DOHH2 (cell line): ENCODE results near the gene AAGAB.

Source experiments
- H3F3A ChIP-seq: fragments of 200-600 bp; sonication (generic), shearing (Covaris generic); 2 replicates; pipeline ENCODE4 v1.6.0; 2016; ENCODE audit warnings: antibody characterized with exemption, mild to moderate bottlenecking; ENCODE audit not compliant: control insufficient read depth, insufficient read depth
- H3K27ac ChIP-seq: fragments of 200-600 bp; sonication (generic); 2 replicates; pipeline ENCODE4 v1.5.1; 2014; ENCODE audit warnings: low read depth, mild to moderate bottlenecking, low read length, moderate library complexity
- H3K27me3 ChIP-seq: fragments of 200-600 bp; sonication (generic); 2 replicates; pipeline ENCODE4 v1.6.1; 2014; ENCODE audit warnings: mild to moderate bottlenecking, low read length, mixed read lengths; ENCODE audit not compliant: control insufficient read depth
- H3K36me3 ChIP-seq: fragments of 200-600 bp; sonication (generic); 2 replicates; pipeline ENCODE4 v1.6.1; 2014; ENCODE audit warnings: mild to moderate bottlenecking, low read length, moderate library complexity, mixed read lengths; ENCODE audit not compliant: control insufficient read depth
- H3K4me1 ChIP-seq: fragments of 200-600 bp; sonication (generic); 2 replicates; pipeline ENCODE4 v1.6.1; 2014; ENCODE audit warnings: mild to moderate bottlenecking, low read length, mixed read lengths; ENCODE audit not compliant: control insufficient read depth
- H3K4me2 ChIP-seq: fragments of 200-600 bp; sonication (generic); 2 replicates; pipeline ENCODE4 v1.6.0; 2014; ENCODE audit warnings: mild to moderate bottlenecking, low read length, moderate library complexity
- H3K4me3 ChIP-seq: fragments of 200-600 bp; sonication (generic); 2 replicates; pipeline ENCODE4 v1.5.1; 2014; ENCODE audit warnings: mild to moderate bottlenecking, low read length, mixed read lengths
- H3K79me2 ChIP-seq: fragments of 200-600 bp; sonication (generic); 2 replicates; pipeline ENCODE4 v1.6.1; 2014; ENCODE audit warnings: mild to moderate bottlenecking, low read length, mixed read lengths; ENCODE audit not compliant: control insufficient read depth
- H3K9me2 ChIP-seq: fragments of 200-600 bp; sonication (generic); replicated peaks from 2 replicates; pipeline ENCODE4 v1.6.1; 2014; ENCODE audit warnings: mild to moderate bottlenecking, low read length, mixed read lengths; ENCODE audit not compliant: control insufficient read depth
- H3K9me3 ChIP-seq: fragments of 200-600 bp; sonication (generic); 2 replicates; pipeline ENCODE4 v1.6.1; 2014; ENCODE audit warnings: antibody characterized with exemption, low read length, mixed read lengths; ENCODE audit not compliant: control insufficient read depth, insufficient read depth
- H4K20me1 ChIP-seq: fragments of 200-600 bp; sonication (generic); 2 replicates; pipeline ENCODE4 v1.6.0; 2014; ENCODE audit warnings: low read depth, mild to moderate bottlenecking, antibody characterized with exemption, low read length, moderate library complexity; ENCODE audit not compliant: control insufficient read depth, insufficient read depth
- CTCF ChIP-seq: fragments of 200-600 bp; sonication (generic); IDR thresholded peaks from one replicate; pipeline ENCODE4 v1.5.1; 2014; ENCODE audit warnings: antibody characterized with exemption, mild to moderate bottlenecking, low read depth, low read length; ENCODE audit not compliant: poor library complexity, severe bottlenecking
- EZH2phosphoT487 ChIP-seq: fragments of 200-600 bp; sonication (generic); IDR thresholded peaks from 2 replicates; pipeline ENCODE4 v1.6.1; 2017; ENCODE audit warnings: borderline replicate concordance, mild to moderate bottlenecking, antibody characterized with exemption, low read length, moderate library complexity, mixed read lengths

AAGAB gene

GRCh38 chr15:67240235-67241131, 14.0 kb downstream of the AAGAB start:
- Histone ChIP-seq H3K27me3 (no peaks in the 10 kb centered on the region), H3K36me3 (peaks cover 10% of the 10 kb centered on the region), H3K27ac (no peak overlapping the region), H4K20me1 (peaks cover 11% of the 10 kb centered on the region; the same call in 1 of the 2 replicates), H3K79me2 (peaks cover 81% of the 10 kb centered on the region), H3K9me2 (no peaks in the 10 kb centered on the region), H3K9me3 (no peaks in the 10 kb centered on the region), H3K4me3 (no peak overlapping the region), H3K4me1 (peaks cover 33% of the 10 kb centered on the region), H3F3A (no peaks in the 10 kb centered on the region), H3K4me2 (peak overlapping the region; percentile 25; the same call in 1 of the 2 replicates)
- TF ChIP-seq CTCF (peak; percentile 58), EZH2phosphoT487 (no peak)

DNA sequence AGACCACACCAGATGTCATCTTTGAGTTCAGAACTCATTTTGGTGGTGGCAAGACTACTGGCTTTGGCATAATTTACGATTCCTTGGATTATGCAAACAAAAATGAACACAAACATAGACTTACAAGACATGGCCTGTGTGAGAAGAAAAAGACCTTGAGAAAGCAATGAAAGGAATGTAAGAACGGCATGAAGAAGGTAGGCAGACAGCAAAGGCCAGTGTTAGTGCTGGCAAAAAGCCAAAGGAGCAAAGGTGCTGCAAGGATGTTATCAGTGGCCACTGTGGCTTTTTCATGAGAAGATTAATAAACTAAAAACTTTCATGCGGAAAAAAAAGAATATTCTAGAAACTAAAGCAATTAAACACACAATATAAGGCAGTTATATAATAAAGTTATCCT, 21.9 kb downstream of the AAGAB start:
- Histone ChIP-seq H3F3A (no peaks in the 10 kb centered on the region), H3K9me2 (no peaks in the 10 kb centered on the region), H3K4me2 (no peak overlapping the region), H3K9me3 (no peaks in the 10 kb centered on the region), H4K20me1 (0 out of 2 replicates have a peak, but pooled peaks cover 2% of the 10 kb centered on the region), H3K36me3 (peaks cover 60% of the 10 kb centered on the region), H3K79me2 (peaks cover 6% of the 10 kb centered on the region), H3K27me3 (no peaks in the 10 kb centered on the region), H3K4me1 (peaks cover 14% of the 10 kb centered on the region), H3K27ac (no peak overlapping the region), H3K4me3 (no peak overlapping the region)
- TF ChIP-seq EZH2phosphoT487: no peak
- TF ChIP-seq CTCF: no peak

DNA sequence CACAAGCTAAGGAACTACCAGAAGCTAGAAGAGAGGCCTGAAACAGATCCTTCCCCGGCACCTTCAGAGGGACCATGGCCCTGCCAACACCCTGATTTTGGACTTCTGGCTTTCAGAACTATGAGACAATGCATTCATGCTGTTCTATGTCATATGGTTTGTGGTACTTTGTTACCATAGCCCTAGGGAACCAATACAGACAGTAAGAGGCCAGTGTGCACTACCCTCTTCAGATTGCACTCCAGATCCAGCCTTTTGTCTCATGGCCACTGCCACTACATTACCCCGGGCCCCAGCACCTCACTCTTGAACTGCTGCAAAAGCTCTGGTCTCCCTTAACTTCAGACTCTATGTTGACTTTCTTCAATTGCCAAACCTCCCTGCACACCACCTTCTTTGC, 24.0 kb downstream of the AAGAB start:
- Histone ChIP-seq H3K4me3 (no peak overlapping the region), H3K36me3 (peaks cover 69% of the 10 kb centered on the region), H3K27me3 (no peaks in the 10 kb centered on the region), H3K4me2 (no peak overlapping the region), H3K9me2 (no peaks in the 10 kb centered on the region), H3K79me2 (no peaks in the 10 kb centered on the region), H3K27ac (no peak overlapping the region), H3F3A (no peaks in the 10 kb centered on the region), H3K9me3 (no peaks in the 10 kb centered on the region), H4K20me1 (no peaks in the 10 kb centered on the region), H3K4me1 (peaks cover 18% of the 10 kb centered on the region)
- TF ChIP-seq EZH2phosphoT487 (no peak), CTCF (no peak)
